SKM-1 (cell line): ENCODE measurements around the gene KCNIP2.

ENCODE experiments used
- DNase-seq: peaks from one replicate; lab custom pipeline; 2025; ENCODE audit not compliant: unreplicated experiment; lab: John Stamatoyannopoulos, UW

KCNIP2 gene

DNA sequence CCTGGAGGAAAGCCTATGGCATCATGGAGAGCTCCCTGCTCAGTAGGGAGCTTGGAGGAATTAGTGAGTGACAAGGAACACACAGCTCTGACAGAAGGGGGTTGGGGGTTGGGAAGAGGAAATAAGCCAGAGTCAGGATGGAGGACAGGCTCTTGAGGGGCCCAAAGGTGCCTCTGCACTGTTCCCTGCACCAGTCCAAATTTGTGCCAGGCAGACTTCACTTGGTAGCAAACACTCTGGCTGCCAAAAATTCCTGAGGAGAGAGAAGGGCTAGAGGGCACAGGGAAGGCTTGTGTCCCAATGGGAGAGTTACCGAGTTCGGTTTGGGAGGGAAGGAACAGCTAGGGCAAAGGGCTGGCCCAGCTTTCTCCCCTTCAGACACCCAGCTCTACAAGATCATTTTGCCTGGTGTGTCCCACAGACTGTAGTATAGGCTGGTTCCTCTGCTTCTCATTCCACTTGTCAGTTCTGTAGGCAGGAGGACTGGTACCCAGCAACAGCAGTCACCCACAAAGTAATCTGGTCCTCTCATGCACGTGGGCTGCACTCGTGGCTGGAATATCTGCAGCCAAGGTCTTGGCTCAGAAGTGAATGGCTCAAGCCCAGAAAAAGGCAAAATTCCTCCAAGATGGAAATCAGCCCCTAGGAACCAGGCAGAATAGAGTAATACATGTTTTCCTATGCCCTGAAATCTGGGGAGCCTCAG is 8.0 kb upstream of the KCNIP2 start:
- no peak for DNase-seq

DNA sequence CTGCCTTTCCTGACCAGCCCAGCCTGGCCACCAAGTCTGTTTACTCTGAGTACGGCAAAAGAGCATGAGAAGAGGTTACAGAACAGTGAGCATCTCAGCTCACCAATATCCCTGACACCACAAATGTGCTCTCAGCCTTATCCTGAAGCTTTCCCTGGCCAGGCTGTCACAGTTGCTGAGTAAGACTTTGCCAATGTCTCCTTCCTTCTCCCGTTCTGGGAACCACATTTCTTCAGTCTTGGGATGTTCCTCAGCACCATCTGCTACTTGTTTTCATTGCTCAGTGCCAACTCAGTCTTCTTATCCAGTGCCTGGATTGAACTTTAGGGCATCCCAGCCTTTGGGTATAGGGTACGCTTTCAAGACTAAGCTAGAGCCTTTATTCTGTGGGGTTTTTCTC is 7.1 kb upstream of the KCNIP2 start:
- no peak for DNase-seq

DNA sequence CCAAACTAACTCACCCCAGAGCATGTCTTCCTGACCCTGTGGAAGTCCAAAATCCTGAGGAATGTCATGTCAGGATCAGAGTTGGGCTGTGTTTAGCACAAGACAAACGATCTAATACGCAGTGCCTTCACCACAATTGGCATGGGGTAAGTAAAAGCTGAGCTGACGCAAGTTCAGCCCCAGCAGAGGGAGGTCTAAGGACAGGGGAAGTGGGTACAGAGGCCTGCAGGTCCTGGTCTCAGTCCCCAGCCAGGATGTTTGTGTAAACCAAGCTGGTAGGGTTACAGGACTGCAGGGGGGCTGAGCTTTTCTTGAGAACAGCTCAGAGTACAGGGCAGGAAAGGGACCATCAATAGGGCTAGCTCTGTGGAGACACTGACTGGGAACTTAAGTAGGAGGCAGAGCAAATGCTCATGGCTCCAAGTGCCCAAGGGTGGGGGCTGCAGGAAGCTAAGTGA is 5.3 kb upstream of the KCNIP2 start:
- no peak for DNase-seq

DNA sequence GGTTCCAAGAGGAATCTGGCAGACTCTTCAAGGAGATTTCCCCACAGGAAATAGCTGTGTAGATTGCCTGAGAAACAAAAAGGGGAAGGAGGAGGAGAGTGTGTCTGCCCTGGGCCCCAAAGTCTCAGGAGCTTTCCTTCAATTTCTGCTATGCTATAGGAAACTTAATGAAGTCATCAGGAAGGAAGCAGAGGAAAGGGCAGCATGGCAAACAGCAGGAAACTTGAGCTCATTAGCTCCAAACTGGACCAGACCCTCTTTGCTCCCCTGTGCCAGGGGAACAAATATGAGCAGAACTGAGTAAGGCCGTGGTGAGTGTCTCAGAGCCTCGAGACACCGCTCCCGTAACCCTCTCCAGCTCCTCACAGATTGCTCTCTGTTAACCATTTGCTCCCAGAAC is 4.8 kb upstream of the KCNIP2 start:
- peak; percentile 30 for DNase-seq

DNA sequence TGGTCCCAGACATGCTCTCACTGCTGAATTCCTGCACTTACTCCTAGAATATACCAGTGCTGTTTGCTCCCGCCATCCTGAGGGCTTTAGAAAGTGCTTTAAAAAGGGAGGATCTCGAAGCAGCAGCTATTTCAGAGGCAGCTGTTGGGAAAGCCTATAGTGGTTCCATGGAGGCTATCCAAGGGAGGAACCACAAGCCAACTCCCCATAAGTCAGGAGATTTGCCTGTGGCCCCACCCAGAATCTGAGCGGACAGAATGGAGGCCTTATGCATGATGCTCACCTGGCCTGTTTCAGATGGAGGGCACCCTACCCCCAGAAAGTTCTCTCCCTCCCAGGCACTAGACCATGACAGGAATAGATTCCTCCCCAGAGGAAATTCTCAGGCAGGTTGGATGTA is 2.3 kb upstream of the KCNIP2 start:
- no peak for DNase-seq

DNA sequence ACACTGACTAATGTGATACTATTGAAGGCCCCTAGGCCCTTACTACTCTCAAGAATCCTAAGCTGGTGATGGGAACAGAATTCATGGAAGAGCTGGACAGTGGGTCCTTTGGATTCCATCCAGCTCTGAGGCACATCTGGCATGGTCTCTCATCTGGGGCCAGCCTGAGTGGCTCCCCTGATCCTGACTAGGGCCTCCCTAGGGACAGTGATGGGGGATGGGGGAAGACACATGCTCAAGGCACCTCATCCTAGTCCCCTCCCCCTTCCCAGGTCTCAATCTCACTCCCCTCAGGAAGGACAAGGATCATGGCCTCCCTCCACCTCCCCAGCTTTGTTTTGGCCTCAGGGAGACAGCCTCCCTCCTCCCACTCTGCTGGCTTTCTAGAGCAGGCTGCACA is 1.8 kb downstream of the KCNIP2 start:
- DNase-seq: no peak

DNA sequence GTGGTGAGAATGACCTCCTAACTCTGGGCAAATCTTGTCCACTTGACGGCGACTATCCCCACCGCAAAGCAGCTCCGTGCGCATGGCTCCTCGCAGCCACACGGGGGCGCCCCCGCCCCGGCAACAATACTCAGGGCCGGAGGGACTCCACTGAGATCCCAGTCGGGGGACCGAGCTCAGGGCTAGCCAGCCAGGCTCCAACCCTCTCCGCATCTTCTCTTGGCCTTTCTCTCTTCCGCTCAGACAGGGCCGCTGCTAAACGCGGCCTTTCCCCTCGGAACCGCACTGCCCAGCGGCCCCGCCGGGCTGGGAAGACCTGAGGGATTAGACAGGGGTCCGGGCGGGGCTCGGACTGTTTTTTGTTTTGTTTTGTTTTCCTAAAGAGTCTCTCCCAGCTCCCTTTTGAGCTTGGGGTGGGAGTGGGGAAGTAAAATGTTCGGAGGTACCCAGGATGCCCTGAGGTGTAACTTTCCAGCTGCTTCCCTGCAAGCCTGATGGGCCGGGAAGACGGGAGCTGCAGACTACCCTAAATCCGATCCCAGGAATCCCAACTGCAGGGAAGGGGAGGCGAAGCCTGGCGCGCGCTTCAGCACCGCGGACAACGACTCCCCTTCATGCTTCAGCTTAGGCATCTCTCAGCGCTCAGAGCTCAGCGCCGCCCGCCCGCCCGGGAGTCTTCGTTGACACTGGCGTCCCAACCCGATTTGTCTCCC is 2.7 kb downstream of the KCNIP2 start:
- DNase-seq: no peak

DNA sequence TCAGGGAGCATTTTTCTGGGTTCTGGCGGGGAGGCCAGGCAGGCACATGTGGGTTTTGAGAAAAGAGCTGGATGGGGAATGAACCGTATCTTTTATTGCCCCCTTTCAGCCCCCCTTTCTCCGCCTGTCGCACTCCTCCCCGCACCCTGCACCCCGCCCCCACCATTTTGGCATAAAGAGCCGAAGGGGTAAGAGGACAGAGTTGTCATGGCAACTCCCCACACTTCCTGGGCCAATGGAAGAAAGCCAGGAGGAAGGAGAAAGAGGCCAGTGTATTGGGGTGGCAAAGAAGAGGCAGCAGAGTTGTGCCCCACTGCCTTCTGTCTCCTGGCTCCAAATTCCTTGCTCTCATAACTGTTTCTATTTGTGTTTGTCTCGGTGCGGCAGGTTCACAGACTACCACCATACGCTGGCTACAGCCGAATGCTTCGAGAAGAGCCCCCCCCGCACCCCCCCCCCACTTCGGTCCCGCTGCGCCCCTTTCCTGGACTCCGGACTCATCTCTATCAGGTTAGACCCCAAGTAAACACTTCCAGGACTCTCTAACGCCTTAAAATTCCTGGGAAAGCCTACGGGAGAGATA is 3.4 kb downstream of the KCNIP2 start:
- DNase-seq: no peak

DNA sequence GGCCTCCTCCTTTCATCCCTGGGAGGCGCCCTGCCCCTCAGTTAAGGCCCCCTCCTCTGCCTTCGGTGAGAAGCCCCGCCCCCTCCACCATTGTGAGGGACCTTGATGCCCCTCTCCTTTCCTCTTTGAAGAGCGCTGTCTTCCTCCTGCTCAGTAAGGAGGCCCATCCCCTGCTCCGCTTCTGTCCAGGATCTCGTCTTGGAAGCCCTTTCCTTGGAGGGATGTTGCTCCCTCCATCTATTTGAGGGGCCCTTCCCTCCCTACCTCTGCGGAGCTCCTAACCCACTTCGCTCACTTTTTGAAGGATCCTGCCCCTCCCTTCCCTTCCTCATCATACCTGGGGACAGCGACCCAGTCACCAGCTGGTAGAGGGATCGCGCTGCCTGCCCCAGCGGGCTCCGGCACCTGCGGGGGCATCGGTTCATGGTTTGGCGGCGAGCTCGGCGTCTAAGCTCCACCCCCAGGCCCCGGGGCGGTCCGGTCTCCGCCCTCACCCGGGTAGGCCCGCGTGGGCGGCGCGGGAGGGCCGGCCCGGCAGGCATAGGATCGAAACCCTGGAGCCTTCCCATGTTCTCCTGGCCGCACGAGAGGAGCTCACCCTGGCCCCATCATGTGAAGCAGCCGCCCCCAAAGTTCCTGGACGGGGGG is 4.1 kb downstream of the KCNIP2 start:
- no peak for DNase-seq

DNA sequence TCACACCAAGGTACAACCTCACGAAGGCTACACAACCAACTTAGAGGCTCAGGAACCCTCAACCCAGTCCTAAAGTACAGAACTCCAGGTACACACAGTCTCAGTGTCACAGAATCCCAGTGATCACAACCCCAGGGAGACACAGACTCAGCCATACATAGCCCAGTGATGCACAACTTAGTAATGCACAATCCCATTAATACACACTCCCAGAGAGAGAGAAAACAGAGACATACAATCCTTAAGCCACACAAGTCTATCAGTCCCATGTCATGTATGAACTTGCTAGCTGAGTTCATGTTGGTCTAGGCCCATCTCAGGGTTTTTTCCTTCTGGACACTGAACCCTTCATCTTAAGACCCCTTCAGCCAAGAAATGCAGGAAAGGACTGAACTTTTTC is 4.6 kb downstream of the KCNIP2 start:
- DNase-seq: no peak

DNA sequence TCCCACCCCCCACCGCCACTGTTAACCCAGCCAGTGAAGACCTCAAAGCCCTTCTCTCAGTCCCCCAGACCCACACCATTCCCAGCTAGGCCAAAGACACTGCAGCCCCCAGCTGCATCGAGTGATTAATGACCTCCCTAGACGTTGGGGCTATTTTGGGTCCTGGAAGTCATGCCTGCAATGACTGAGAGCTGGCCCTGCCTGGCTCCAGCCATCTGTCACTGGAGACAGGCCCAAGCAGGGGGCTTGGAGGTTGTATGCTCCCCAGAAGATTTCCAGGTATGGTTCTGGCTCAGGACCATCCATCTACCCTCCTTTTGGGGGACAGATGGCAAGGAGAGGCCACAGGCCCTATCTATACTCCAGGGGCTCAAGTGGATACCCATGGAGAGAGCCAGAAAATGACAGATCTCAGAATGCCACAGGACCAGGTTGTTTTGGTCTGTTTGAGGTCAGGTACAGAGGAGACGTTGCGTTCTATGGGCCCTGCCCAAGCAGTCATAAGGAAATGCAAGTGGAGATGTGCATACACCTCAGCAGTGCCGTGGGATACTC is 5.1 kb downstream of the KCNIP2 start:
- no peak for DNase-seq

DNA sequence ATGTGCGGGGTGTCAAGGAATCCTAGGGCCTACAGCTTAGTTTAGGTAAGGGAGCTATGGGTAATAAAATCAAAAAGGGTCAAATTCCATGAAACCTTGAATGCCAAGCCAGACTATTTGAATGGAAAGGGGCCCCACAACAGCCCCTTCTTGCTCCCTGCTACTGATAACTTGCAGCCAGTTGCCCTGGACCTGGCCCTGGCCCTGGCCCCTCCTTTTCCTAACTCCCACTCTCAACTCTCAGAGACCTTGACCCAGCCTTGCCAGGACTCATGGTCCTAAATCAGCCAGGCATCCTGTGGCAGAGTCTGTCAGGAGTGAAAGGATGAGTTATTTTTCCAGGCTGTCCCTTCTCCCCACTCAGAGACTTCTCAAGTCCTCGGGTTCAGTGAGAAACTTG is 5.9 kb downstream of the KCNIP2 start:
- DNase-seq: no peak

DNA sequence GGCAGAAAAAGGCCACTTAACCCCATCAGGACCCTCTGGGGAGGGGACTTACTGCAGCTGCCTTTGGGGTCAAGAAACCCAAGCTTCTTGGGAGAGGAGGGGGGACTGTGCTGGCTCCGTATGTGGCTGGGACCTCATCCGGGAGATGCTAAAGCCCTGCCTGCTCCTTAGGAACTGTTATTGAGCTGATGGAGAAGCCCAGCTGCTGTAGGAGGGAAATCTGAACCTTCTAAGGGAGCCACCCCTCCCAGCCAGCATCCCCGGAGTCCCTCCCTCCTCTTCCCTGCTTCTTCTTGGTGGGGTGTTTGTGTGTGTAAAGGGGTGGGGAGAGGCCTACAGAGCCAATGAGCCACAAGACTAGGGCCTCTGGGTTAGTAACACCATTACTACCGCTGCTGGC is 8.2 kb downstream of the KCNIP2 start:
- no peak for DNase-seq

DNA sequence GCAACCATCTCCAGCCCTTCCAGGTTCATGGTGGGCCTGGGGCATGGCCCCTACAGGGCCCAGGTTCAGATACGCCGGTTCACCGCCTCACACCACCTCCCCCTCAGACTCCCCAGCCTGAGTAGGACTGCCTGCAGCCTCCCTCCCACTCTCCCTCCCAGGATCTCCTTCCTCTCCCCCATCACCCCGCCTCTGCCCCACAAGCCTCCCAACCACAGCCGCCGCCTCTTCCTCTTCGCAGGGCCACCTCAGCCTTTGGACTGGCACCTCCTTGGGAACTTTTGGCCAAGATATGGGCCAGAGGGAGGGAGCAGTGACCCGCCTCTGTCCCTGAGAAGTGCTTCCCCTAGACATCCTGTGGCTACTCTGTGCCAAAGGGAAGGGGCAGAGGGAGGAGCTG is 9.3 kb downstream of the KCNIP2 start:
- peak; percentile 76 for DNase-seq

DNA sequence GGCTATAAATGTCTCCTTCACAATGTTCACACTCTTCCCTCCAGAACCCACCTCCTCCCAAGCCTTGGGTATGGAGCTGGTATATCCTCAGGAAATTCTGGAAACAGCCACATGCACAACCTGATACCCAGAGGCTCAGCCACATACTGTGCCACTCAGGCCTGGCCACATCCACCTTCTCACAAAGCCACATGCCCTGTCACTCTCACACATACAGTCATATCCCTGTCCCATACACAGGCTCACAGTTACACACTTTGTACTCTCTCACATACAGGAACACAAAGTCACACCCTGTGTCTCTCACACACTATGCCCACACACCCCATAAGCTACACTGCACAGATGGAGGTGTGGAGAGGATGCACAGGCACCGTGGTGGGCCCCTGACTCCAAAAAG is 10.1 kb downstream of the KCNIP2 start:
- no peak for DNase-seq

DNA sequence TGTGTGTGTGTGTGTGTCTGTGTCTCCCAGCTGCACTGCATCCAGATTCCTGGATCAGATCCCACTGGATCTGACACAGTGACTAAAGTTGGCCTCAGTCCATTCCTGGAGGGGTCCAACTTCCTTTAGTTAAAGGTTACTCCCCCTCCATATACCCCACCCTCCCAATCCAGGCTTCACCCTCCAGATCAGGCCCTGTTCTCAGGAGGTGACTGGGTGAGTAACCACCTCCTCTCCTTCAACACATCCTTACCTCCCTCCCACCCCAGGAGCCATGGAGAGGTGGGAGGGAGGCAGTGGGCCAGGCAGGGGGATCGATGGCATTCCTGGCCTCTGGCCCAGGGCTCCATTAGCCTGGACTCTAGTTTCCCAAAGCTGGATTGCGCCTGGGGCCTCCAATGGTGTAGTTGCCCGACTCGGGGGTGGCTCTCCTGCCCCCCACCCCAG is 11.3 kb downstream of the KCNIP2 start:
- DNase-seq: no peak

DNA sequence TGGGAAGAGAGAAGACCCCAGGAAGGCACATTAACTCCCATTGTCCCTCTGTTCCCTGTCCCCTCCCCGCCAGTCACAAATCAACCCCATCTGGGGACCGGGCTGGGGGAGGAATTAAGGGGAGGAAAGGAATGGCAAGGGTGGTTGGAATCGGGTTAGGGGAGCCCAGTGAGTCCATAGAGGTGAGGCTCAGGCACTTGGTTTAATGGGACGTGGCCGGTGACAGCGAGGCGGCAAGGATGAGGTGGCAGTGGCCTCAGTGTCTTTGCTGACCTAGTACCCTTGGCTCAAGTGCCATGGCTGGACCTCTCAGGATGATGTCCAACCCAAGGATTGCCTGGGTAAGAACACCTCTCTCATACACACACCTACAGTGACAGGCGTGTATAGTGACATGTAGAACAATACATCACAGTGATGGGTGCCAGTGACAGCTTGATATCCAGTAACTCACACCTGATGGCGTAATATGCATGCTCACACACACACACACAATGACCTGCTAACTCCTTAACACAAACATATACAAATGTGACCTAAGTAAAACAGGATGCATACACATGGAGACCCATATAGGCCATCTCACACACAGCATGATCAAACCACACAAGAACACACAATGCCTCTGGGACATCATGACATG is 12.3 kb downstream of the KCNIP2 start:
- no peak for DNase-seq

DNA sequence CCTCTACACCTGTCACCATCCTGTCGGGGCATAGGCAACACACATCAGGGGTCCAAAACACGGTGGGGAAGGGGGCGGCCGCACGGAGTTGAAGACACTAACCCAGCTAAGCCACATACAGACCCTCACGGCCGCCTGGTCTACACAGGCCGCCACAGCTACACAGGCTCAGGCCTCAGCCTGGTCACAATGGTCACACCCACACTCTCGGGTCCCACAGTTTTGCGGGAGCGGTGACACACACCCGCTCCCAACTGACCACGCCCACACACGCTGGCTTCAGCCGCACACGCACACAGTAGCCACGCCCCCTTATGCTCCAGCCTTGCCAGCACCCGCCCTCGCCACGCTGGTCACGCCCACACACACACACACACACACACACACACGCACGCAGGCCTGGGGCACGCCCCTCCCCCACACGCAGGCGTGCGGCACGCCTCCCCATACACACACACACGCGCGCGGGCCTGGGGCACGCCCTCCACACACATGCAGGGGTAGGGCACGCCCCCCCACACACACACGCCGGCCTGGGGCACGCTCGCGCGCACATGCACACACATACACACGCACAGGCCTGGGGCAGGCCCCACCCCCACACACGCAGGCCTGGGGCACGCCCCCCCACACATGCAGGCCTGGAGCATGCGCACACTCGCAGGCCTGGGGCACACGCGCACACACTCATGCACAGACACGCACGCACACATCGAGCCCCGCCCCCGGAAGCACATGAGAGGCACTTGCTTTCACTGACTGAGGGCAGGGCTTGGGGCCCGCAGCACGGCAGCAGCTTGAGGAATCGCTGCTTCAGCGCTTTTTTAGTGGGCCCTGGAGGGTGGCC is 13.1 kb downstream of the KCNIP2 start:
- peak; percentile 34 for DNase-seq

DNA sequence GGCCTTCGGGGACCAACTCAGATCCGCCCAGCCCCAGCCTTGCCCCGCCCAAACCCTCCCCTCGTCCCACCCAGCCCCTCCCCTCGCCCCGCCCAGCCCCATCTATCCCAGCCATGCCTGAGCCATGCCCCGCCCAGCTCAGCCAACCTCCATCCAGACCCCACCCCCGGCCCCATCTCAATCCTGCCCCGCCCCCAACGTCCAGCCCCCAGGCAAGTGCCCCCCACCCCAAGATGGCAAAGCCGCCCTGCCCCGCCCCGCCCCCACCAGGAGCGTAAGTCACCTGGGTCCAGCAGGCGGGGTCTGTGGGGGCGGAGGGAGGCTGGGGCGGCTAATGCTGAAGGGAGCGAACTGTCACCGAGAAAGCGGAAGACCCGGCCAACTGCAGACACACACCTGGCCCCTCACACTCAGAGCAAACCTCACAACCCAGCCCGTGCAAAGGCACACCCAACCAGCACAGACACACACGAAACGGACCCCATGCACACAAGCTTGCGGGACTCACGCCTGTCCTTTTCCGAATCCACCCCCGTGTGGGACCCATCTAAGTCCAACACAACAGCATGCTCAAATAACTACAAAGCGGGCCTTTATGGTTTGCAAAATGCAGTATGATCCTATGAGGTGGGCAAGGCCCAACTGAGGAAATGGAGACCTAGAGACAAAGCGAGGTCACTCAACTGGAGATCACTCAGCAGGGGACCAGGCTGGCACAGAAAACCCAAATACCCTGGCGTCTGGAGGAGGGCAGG is 13.9 kb downstream of the KCNIP2 start:
- DNase-seq: no peak
